ENCODE results near the gene SNAP25. TPM values are rescaled to one million over a fixed set of nuclear protein-coding genes. Genes with fewer than 3 reads are reported as not detected.

Gene SNAP25
- polyA plus RNA-seq, 1 donor, result 3.6 TPM

DNA sequence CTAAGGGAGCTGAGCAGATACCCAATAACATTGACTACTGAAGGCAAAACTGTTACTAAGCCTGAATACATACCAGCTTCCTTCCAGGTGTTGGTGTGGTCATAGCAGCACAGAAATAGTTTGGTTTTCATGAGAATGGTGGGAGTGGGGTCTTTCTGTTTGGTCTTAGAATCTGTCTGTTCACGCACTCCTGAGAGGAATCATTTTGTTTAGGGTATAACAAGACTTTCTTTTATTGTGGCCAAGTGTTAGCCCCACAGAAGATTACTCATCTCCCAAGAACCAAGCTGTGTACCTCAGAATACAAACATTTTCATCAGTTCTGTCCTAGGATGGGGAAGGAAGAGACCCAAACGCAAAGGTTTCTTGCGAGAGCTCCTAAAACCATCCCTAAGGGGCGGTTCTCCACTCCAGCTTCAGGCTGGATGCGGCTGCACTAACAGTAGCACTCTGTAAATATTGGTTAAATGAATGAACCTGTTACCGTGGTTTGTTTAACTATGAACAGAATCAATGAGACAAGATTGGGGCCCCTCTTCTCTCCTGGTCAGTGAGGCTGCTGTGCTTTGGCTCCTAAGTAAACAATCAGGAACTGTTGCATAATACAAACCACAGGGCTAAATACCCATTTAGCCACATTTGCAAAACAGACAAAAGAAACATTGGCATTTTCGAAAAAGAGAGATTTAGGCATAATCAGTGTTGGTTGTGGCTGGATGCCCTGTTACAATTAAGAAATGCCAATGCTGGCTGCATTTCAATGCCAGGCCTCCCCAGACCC, 44.9 kb downstream of the SNAP25 start:
- no peak for DNase-seq (ENCODE audit: low read depth)

DNA sequence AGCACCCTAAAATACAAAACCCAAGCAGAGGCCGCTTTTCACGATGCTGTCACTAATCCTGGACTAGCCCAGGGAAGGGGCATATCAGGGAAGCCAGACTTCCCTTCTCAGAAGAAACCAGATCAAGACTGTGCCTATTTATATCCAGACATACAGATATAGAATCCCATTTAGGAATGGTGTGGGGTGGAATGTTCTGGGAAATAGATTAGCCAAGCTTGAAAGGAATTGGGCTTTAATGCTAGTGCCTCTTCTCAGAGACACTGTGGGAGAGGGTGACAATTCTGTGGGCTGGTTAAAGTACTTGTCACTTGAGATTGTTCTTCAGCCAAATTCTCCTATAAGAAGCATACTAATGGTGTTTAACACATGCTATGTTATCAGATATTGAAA, 45.5 kb downstream of the SNAP25 start:
- DNase-seq (ENCODE audit: low read depth), result no peak

DNA sequence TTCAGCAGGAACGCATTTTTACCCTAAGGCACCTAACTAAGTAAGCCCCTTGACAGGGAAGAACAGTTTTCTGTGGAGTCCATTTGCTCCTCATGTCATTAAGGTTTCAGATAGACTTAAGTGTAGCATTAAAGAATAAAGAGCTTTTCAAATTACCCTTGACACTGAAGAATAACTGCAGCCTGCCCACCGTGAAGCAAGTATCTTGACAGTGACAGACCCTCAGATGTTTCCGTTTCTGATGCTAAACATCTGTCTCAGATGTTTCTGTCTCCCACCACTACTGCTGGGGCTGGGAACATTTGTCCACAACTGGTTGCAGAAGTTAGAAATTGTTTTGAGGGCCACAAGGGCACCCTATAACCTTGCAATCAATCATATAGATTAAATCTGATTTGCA, 50.0 kb downstream of the SNAP25 start:
- DNase-seq (ENCODE audit: low read depth), result no peak

DNA sequence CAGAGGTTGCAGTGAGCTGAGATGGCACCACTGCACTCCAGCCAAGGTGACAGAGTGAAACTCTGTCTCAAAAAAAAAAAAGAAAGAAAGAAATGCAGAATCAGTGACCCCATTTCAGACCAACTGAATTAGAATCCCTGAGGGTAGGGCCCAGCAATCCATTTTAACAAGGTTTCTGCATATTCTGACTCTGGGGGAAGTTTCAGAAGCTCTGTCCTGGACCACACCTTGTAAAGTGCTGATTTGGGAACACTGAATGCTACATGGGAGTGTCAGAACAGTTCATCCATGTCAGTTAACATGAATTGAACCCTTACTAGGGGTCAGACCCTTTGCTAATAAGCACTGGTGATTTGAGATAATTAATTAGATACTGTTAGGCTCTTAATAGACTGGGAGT, 52.0 kb downstream of the SNAP25 start:
- DNase-seq (ENCODE audit: low read depth), result no peak

DNA sequence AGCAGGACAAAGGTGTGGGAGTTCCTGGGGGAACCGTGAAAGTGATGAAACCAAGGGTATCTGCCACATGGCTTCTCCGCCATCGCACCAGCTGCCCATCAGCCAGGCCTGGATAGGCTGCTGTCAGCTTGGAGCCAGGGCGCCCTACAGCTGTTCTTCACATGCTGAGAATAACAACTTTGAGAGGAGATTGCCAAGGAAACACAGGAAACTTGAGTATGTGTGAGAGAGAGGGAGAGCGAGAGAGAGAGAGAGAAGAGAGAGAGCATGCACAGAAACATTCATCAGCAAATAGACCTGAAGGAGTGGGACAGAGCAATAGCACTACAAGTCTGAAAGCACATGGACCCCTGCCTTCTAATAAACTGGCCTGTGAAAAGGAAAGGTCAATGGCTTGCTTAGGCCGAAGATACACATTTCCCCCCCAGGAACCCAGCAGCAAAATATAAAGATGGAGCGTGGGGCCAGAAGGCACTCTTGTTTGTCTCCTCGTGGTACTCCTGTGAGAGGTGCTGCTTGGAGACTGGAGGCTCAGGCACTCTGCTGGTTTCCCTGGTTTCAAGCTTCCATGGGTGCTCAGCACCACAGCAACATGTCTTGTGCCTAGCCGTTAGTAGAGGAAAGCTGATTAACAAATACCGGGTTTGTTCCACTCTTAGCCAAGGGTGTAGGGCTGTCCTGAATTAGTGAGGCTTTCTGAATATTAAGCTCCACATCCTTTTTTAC, 53.0 kb downstream of the SNAP25 start:
- no peak for DNase-seq (ENCODE audit: low read depth)

DNA sequence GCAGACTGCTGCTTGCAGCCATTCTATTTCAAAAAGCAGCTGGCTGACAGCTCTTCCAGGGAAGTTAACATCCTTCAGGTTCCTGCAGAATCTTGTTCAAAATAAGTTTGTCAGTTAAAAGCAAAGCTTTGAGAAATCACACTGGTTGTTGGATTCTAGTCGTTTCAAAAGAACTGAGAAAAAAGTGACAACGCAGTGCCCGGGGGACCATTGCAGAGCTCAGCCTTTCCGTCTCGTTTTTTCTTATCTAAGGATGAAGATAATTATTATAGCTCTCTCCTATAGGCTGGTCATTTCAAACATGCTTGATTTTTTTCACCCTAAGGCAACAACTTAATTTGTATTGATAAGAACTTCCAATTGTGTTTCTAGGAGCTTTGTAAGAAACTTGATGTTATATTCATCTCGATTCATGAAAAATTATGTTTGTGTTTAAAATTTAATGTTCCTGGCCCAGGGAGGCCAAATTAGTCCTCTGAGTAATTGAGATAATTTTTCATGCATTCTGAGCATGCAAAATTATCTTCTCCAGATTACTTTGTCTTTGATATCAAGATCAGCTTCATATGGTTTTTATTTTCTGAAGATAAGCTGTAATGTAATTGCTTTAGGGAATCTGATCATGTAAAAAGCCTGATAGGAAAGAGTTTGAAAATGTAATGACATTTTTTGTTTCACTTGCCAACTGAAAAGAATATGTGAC, 58.4 kb downstream of the SNAP25 start:
- DNase-seq (ENCODE audit: low read depth), result no peak

DNA sequence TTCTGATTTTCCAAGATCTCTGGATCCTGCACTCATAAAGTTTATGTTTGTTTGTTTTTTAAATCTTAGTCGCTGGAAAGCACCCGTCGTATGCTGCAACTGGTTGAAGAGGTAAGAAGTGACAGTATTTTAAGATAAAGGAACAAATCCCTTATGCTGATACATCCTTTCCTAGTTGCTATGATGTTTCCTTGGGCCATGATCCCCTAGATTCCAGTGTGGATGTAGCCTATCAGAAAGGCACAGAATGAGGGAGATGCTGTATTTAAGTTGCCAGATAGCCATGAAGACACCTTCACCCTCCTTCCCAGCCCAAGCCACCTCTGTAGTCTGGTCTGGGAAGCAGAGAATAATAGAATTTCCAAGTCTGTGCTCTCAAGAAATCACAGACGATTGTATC, 59.0 kb downstream of the SNAP25 start:
- no peak for DNase-seq (ENCODE audit: low read depth)

DNA sequence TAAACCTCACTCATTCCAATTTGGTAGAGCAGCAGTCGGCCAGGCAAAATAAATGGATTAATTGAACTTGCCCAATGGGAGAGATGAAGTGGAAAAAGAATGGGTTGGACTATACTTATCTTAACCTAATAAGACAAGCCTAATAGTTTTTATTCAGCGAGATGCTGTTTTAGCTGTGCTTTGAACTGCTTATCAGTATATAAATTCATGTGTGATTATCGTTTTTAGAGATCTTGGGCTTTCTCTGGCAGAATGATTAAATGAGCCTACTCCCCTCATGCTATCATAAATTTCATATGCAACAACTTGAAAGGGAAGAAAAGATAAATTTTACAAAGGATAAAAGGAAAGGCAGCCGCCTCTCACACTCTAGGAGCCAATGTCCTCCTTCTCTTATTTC, 59.8 kb downstream of the SNAP25 start:
- no peak for DNase-seq (ENCODE audit: low read depth)

DNA sequence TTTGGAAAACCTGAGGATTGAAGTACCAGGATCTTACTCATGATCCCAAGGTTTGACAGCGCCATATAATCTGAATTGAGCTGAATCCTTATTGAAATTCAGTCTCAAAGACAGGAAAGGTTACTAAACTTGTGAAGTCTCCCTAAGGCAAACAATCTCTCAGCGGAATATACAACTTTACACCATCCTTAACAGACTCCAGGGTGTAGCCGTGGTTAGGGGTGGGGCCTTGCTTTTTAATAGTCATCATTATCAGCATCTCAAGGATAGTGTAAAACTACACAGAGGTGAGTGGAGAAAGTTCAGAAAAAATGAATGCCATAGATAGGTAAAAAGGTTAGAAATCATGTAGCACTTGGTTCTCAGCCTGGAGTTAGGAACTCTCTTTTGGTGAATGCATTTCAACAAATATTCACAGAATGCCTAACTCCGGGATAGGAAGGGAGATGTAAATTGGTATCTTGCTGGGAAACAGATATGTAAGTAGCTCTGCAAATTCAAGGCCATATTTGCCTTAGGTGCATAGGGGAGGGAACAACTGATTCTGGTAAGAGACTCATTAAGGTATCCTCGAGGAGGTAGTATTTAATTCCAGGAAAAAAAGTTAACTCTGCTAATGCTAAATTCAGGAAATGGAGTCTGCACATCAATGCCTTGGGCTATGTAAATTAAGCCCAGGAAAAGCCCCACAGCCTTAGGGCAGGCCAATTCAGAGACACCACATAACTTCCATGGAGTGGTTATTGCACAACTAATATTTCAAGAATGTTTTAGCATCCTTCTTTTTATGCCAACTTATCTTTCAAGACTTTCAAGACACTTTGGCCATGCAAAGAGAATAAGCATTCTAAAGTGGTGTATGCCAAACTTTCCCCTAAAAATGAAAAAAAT, 61.6 kb downstream of the SNAP25 start:
- no peak for DNase-seq (ENCODE audit: low read depth)

DNA sequence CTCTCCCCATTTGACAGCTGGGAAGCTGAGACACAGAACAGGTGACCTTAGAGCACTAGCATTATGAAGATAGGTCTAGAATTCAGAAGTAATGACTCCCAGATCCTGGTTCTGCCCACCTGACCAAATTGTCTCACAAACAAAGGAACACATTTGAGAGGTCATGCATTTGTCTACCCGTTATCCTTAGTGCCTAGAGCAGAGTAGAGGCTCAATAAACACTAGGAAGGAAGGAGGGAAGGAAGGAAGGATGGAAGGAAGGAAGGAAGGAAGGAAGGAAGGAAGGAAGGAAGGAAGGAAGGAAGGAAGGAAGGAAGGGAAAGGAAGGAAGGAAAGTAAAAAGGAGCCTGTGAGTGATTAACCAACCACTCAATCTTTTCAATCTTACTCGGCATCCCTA, 63.3 kb downstream of the SNAP25 start:
- DNase-seq (ENCODE audit: low read depth), result no peak

DNA sequence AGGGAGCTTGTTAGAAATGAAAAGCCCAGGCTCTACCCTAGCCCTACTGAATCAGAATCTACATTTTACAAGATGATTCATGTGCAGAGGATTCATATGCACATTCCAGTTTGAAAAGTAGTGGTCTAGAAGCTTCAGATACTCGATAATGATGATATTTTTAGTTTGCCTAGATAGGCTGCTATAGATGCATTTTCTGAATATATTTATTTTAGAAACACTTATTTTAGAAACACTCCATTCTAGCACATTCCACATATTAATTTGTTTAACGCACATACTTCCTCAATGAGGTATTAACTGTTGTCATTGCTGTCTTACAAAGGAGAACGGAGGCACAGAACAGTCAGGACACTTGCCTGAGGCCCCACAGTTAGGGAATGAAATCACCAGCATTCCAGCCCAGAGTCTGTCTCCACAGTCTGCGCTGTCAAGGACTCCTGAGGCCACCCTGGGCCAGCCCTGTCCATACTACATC, 64.4 kb downstream of the SNAP25 start:
- DNase-seq (ENCODE audit: low read depth), result no peak

DNA sequence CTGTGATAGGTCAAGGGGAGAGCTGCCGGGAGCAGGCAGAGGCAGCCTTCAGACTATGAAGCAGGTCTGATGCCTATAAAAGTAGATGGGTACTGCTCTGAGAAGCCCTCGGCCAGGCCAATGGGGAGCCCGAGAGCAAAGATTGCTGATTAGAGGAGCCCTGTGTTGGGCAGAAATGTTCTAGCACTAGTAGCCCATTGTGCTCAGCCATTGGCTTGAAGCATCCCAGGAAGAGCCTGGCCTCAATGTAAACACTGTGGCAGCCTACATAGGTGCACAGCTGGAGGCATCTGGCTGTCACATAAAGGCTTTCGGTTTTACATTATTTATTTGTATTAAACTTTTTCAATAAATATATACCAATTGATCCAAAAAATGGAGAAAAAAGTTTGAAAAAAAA, 67.7 kb downstream of the SNAP25 start:
- DNase-seq (ENCODE audit: low read depth), result no peak

DNA sequence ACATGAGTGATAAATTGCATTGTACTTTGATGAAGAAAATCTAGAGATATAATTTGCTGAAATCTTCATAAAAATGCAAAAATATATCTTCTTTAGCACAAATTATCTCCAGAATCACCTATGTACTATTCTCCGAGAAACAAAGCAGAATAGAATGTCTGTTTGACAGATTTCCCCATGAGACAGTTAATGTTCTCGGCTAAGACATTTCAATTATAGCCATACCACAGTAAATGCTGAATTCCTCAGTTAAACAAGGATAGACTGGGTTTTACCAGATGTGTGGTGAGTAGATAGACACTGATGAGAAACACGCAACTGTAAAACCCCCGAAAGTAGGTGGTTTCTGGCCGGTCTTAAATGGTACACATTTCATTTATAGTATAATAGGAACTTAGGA, 69.8 kb downstream of the SNAP25 start:
- DNase-seq (ENCODE audit: low read depth), result no peak

DNA sequence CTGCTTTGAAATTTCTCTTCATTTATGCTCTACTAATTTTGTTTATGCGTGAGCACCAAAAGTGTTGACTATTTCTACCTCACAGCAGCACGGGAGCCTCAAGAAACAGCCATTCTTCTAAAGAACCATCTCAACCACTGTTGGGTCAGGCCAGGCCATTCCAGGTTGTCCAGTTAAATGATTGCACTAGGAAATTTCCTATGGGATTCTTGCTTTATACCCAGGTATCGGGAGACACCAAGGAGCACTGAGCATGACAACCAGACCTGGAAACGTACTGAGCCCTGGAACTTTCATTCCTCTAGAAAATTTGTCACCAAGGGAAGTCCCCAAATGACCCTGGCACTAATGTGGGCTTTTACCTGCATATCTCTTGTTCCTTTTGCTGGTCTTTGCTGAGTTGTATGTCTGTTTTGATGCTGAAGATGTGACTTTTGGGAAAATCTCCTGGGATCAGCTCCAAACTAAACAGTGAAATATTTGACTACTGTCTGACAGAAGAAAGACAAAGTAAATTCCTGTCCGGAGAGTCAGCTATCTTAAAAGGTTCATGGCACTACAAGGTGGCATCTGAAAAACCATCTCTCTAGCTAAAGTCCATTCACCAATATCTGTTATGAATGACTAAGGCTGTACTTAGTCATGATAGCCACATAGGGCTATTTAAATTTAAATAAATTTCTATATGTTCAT, 70.5 kb downstream of the SNAP25 start:
- no peak for DNase-seq (ENCODE audit: low read depth)

DNA sequence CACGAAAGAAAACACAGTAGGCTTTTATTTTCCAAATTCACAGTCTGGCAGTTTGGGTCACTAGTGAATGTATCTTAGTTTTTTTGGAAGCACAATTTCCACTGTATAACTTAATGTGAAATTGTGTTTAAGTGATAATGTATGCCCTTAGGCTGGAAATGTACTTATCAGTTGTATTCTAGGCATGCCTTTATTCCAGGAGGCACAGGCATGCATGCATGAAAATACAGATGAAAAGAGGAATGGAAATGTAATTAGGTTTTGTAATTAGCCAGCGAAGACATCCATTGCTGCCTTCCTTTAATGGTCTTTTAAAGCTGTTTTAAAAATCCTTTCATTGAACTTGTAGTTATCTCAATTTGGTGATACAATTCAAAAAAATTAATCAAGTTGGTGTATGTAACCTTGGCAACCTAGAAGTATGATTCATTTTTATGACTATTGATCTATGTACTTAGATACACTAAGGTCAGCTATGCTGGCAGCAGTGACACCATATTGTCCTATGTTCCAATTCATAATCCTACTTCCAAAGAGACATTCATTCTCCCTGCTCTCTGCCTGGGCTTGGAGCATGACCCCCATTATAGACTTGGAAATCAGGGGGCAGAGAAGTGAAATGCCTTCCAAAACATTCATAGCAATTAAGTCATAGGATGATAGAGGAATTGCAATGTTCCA, 73.1 kb downstream of the SNAP25 start:
- DNase-seq (ENCODE audit: low read depth), result no peak

DNA sequence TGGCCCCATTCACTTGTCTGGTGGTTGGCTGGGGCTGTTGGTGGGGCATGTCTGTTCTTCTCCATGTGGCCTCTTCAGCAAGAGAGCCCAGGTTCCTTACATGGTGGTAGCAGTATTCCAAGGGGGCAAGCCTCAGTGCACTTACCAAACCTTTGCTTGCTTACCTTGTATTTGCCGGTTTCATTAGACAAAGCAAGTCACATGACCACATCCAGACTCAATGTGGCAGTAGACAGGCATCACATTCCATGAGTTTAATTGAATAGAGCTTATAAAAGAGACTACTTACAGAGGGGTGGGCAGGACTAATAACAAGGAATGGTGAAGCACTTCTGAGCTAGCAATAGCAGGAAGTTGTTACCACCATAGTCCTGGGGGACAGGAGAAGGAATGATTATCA, 78.6 kb downstream of the SNAP25 start:
- DNase-seq (ENCODE audit: low read depth), result no peak

DNA sequence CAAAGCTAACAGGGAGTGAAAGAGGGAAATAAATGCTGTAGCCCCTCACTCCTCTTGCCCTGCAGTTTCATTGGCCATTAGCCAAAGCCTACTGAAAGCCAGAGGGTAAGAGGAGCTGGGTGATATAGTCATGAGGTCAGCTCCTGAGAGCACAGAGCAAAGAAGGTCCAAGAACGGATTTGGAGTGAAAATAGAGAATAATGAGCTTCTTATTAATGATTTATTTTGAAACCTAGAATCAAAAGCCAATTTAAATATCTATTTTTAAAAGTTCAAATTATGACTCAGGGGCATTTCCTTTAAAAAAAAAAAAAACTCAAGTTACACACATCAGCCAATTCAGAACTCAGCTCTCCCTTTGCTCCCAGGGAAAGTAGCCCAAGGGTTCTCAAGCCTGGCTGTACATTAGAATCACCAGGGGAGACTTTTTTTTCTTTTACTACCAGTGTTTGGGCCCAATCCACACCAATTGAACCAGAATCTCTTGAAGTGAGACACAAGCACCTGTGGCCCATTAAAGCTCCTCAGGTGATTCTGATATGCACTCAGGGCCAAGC, 79.1 kb downstream of the SNAP25 start:
- DNase-seq (ENCODE audit: low read depth), result no peak

DNA sequence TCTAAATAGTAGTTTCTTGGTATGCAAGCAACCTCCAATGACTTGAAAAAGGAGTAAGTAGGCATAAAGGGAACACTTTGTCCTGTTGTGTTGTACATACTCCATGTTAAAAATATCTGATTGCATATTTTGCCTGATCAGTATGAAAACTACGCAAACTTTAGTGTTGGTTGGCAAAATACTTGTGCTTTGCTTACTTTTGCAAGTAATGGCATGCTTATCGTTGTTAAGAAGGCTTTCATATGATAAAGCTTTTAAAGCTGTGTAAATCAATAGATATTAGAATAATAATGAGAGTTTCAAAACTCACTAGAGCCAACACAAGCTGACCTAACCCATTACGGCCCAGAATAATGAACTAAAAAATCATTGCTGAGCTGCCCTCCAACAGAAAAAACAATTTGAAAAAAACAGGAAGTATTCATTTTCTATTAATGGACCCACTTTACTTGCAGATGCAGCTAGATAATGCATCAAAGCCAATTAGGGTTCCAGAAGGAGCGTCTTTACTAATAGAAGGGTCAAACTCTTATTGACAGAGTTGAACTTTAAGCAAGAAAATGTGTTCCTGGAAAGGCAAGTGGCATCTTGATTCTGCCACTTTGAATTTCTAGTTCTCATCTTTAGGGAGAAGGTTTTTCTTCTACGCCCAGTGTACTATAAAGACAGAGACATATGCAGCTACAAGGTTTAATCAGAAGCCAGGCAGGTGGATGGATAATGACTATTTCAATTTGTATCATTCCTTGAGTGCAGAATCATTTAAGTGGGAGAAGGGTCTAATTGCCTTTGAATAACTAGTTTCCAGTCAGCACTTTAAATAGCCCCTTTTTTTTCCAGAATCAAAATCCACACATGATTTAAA, 82.2 kb downstream of the SNAP25 start:
- DNase-seq (ENCODE audit: low read depth), result no peak

DNA sequence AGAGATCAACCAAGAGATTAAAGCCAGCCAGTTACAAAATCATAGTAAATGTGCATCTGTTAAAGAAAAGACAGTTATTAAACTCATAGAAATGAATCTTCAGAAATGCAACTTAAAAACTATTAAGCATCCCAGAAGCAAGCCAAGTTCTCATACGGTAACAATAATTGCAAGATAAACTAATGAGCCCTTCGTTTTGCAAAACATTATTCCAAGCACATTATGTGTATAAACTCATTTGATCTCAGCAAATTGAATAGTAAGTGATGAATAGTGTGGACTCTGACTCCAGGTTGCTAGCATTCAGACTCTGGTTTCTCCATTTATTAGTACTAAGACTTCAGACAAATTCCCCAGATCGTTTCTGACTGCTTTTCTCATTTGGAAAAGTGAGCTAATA, 85.2 kb downstream of the SNAP25 start:
- no peak for DNase-seq (ENCODE audit: low read depth)
